PC-3 (cell line): ENCODE data around the gene TMEM256.

Experiments used
- CTCF ChIP-seq: fragments of 300-600 bp; sonication (generic); conservative IDR thresholded peaks from 2 replicates; pipeline ENCODE4 v1.5.1; 2017; ENCODE audit warnings: antibody characterized with exemption, low read depth, mild to moderate bottlenecking, low read length
- EZH2 ChIP-seq: fragments of 300-600 bp; sonication (generic); IDR thresholded peaks from one replicate; pipeline ENCODE4 v1.6.1; 2017; ENCODE audit warnings: antibody characterized with exemption, mild to moderate bottlenecking, low read length; ENCODE audit not compliant: unreplicated experiment
- EZH2phosphoT487 ChIP-seq: fragments of 300-600 bp; sonication (generic); IDR thresholded peaks from 2 replicates; pipeline ENCODE4 v1.6.1; 2018; ENCODE audit warnings: mild to moderate bottlenecking, antibody characterized with exemption, low read length, borderline replicate concordance

- TF ChIP-seq CTCF (no peak), EZH2phosphoT487 (no peak), EZH2 (no peak)
These were observed 46.5 kb downstream of the TMEM256 start for GRCh38 chr17:7357381-7357780.
